Smooth muscle cell (in vitro differentiated cells): Measurements from ENCODE around the gene CCDC121. TPM values are rescaled to one million over a fixed set of nuclear protein-coding genes. Genes with fewer than 3 reads are reported as not detected.

Source experiments
- DNase-seq: peaks from one replicate; lab custom pipeline; 2025; ENCODE audit not compliant: unreplicated experiment; lab: John Stamatoyannopoulos, UW
- H2AFZ ChIP-seq: fragments of 200-600 bp; sonication (generic); 2 replicates; pipeline ENCODE4 v1.6.0; 2016; ENCODE audit warnings: antibody characterized with exemption, low read depth, mild to moderate bottlenecking
- H3F3A ChIP-seq: fragments of 200-600 bp; sonication (generic); 2 replicates; pipeline ENCODE4 v1.6.0; 2017; ENCODE audit warnings: antibody characterized with exemption, low read depth
- H3K27ac ChIP-seq: fragments of 200-600 bp; sonication (generic); 2 replicates; pipeline ENCODE4 v1.5.1; 2016; ENCODE audit warnings: low read depth, mild to moderate bottlenecking
- H3K27me3 ChIP-seq: fragments of 200-600 bp; sonication (generic); 2 replicates; pipeline ENCODE4 v1.6.1; 2016; ENCODE audit warnings: low read depth, mild to moderate bottlenecking
- H3K36me3 ChIP-seq: fragments of 200-600 bp; sonication (generic); 2 replicates; pipeline ENCODE4 v1.5.1; 2016; ENCODE audit warnings: low read depth
- H3K4me1 ChIP-seq: fragments of 200-600 bp; sonication (generic); 2 replicates; pipeline ENCODE4 v1.5.1; 2016; ENCODE audit warnings: low read depth
- H3K4me2 ChIP-seq: fragments of 200-600 bp; sonication (generic); 2 replicates; pipeline ENCODE4 v1.6.0; 2016; ENCODE audit warnings: mild to moderate bottlenecking
- H3K4me3 ChIP-seq: fragments of 200-600 bp; sonication (generic); 2 replicates; pipeline ENCODE4 v1.5.1; 2016; ENCODE audit warnings: mild to moderate bottlenecking
- H3K79me2 ChIP-seq: fragments of 200-600 bp; sonication (generic); 2 replicates; pipeline ENCODE4 v1.6.0; 2016; ENCODE audit warnings: low read depth, mild to moderate bottlenecking
- H3K9ac ChIP-seq: fragments of 200-600 bp; sonication (generic); 2 replicates; pipeline ENCODE4 v1.6.0; 2016; ENCODE audit warnings: low read depth
- H3K9me3 ChIP-seq: fragments of 200-600 bp; sonication (generic); replicated peaks from 2 replicates; pipeline ENCODE4 v1.5.1; 2016; ENCODE audit warnings: low read depth
- H4K20me1 ChIP-seq: fragments of 200-600 bp; sonication (generic); 2 replicates; pipeline ENCODE4 v1.6.0; 2016; ENCODE audit warnings: low read depth
- WGBS: methylation state at CpG from one replicate; pipeline ENCODE4 v1.1.7; 2016; ENCODE audit warnings: low lambda C conversion rate; 5-methylcytosine and 5-hydroxymethylcytosine counted together
- polyA plus RNA-seq: library from polyadenylated mRNA; unstranded; fragments of >200 nt; fragmentation: Nextera tagmentation; extraction: Ambion mirVana; gene quantifications from 2 replicates; pipeline ENCODE4 v1.2.1, GENCODE V29; 2016
- total RNA-seq: library from RNA; depleted of rRNA; stranded (reverse); fragments of >200 nt; gene quantifications from 2 replicates; pipeline ENCODE4 v1.2.3, GENCODE V29; 2014
- TF ChIP-seq, protein P1 (sequence below): fragments of 200-600 bp; sonication (generic); IDR thresholded peaks from 2 replicates; pipeline ENCODE4 v1.5.1; 2017; ENCODE audit warnings: borderline replicate concordance, mild to moderate bottlenecking, antibody characterized with exemption; ENCODE audit not compliant: insufficient read depth, poor library complexity, severe bottlenecking

The CCDC121 gene
- total and polyA plus RNA-seq, 2 experiments from 2014 or later, result 1.7 to 6.3 TPM

- DNase-seq, result no peak
- Histone ChIP-seq H3K27ac (no peak overlapping the region), H3K9ac (no peak overlapping the region), H2AFZ (no peak overlapping the region), H3K4me2 (peak overlapping the region; percentile 92), H3K27me3 (no peaks in the 10 kb centered on the region), H3K4me3 (peak overlapping the region; percentile 66), H3K4me1 (peaks cover 9% of the 10 kb centered on the region), H3F3A (no peaks in the 10 kb centered on the region), H3K79me2 (peaks cover 65% of the 10 kb centered on the region), H3K36me3 (no peaks in the 10 kb centered on the region), H3K9me3 (peaks cover 9% of the 10 kb centered on the region), H4K20me1 (peaks cover 31% of the 10 kb centered on the region)
- TF ChIP-seq, protein P1, sequence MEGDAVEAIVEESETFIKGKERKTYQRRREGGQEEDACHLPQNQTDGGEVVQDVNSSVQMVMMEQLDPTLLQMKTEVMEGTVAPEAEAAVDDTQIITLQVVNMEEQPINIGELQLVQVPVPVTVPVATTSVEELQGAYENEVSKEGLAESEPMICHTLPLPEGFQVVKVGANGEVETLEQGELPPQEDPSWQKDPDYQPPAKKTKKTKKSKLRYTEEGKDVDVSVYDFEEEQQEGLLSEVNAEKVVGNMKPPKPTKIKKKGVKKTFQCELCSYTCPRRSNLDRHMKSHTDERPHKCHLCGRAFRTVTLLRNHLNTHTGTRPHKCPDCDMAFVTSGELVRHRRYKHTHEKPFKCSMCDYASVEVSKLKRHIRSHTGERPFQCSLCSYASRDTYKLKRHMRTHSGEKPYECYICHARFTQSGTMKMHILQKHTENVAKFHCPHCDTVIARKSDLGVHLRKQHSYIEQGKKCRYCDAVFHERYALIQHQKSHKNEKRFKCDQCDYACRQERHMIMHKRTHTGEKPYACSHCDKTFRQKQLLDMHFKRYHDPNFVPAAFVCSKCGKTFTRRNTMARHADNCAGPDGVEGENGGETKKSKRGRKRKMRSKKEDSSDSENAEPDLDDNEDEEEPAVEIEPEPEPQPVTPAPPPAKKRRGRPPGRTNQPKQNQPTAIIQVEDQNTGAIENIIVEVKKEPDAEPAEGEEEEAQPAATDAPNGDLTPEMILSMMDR, result no peak
- 92% methylated on average over 3 of the region's 3 CpGs for WGBS
Observed at GRCh38 chr2:27584597-27584996, 44.2 kb downstream of the CCDC121 start.

- Histone ChIP-seq H3K4me3 (peak overlapping the region; percentile 66), H3K9ac (peak overlapping the region; percentile 61), H3K4me2 (peak overlapping the region; percentile 92), H3F3A (no peaks in the 10 kb centered on the region), H3K27ac (peak overlapping the region; percentile 23), H3K27me3 (no peaks in the 10 kb centered on the region), H3K9me3 (no peaks in the 10 kb centered on the region), H3K4me1 (peaks cover 9% of the 10 kb centered on the region), H4K20me1 (peaks cover 31% of the 10 kb centered on the region), H2AFZ (peak overlapping the region; percentile 83), H3K79me2 (peaks cover 54% of the 10 kb centered on the region), H3K36me3 (no peaks in the 10 kb centered on the region)
- TF ChIP-seq, protein P1, result no peak
- DNase-seq, result no peak
- 13% methylated on average over 12 of the region's 12 CpGs for WGBS
Observed at GRCh38 chr2:27583390-27583915, 45.4 kb downstream of the CCDC121 start.

GRCh38 chr2:27582695-27583389 is 46.0 kb downstream of the CCDC121 start, which contains the start of gene ZNF512:
Gene ZNF512 (plus strand): TSS chr2:27583042. CDS start chr2:27583113, 71 bp downstream.
- TF ChIP-seq, protein P1, result no peak
- Histone ChIP-seq H3K4me2 (peak within 1 kb of the TSS; percentile 92), H3K4me3 (peak within 1 kb of the TSS; percentile 66), H3K36me3 (no peaks in the 10 kb centered on the region), H3K79me2 (peaks cover 48% of the 10 kb centered on the region), H3K27ac (peak within 1 kb of the TSS; percentile 23), H4K20me1 (peaks cover 26% of the 10 kb centered on the region), H3K27me3 (no peaks in the 10 kb centered on the region), H3K9ac (peak within 1 kb of the TSS; percentile 61), H2AFZ (peak within 1 kb of the TSS; percentile 83), H3K9me3 (no peaks in the 10 kb centered on the region), H3F3A (no peaks in the 10 kb centered on the region), H3K4me1 (peaks cover 9% of the 10 kb centered on the region)
- DNase-seq, result peak; percentile 44
- 3% methylated on average over 37 of the region's 38 CpGs for WGBS
